HepG2 (cell line): ENCODE measurements around the gene CDH1. TPM values are rescaled to one million over a fixed set of nuclear protein-coding genes. Genes with fewer than 3 reads are reported as not detected.

Experiments
- DNMT3B ChIP-seq: conservative IDR thresholded peaks from 2 replicates; pipeline ENCODE4 v1.6.1; 2016; ENCODE audit warnings: missing biosample characterization, control low read depth
- EP300 ChIP-seq, 3 experiments: sonication (generic) in 1 of 3; formaldehyde crosslinking in 1 of 3; IDR thresholded peaks; 2 replicates each; pipeline versions ENCODE4 v1.5.1 to v1.6.1; 2011 to 2020; ENCODE audit warnings: low read depth in 2 of 3, low read length in 2 of 3, borderline replicate concordance in 1 of 3, improper control_type of control experiment in 1 of 3, mild to moderate bottlenecking in 1 of 3, missing genetic modification reagents in 1 of 3, moderate library complexity in 1 of 3
- GABPB1 ChIP-seq: IDR thresholded peaks from 2 replicates; pipeline ENCODE4 v1.6.1; 2016; ENCODE audit warnings: mild to moderate bottlenecking, missing genetic modification reagents, moderate library complexity, missing compliant biosample characterization
- HMG20A ChIP-seq: IDR thresholded peaks from 2 replicates; pipeline ENCODE4 v1.6.1; 2016; ENCODE audit warnings: borderline replicate concordance
- HOXA5 ChIP-seq: sonication (generic); formaldehyde crosslinking; IDR thresholded peaks from 2 replicates; pipeline ENCODE4 v1.4.0; 2020; ENCODE audit warnings: missing genetic modification reagents
- SNRNP70 ChIP-seq: fragments of 200-400 bp; formaldehyde crosslinking; IDR thresholded peaks from 2 replicates; pipeline ENCODE4 v1.6.1; 2017; ENCODE audit warnings: mild to moderate bottlenecking, low read depth, low read length, moderate library complexity
- SP2 ChIP-seq: sonication (generic); formaldehyde crosslinking; IDR thresholded peaks from 2 replicates; pipeline ENCODE4 v1.5.1; 2020; ENCODE audit warnings: mild to moderate bottlenecking, missing genetic modification reagents
- ZBED4 ChIP-seq: sonication (generic); formaldehyde crosslinking; IDR thresholded peaks from 2 replicates; pipeline ENCODE4 v1.4.0; 2020; ENCODE audit warnings: missing genetic modification reagents, borderline replicate concordance
- ZNF549 ChIP-seq: sonication (generic); formaldehyde crosslinking; IDR thresholded peaks from 2 replicates; pipeline ENCODE4 v1.5.0; 2020; ENCODE audit warnings: missing genetic modification reagents
- ZNF557 ChIP-seq: sonication (generic); formaldehyde crosslinking; IDR thresholded peaks from 2 replicates; pipeline ENCODE4 v1.4.0; 2020; ENCODE audit warnings: missing genetic modification reagents
- ZNF780A ChIP-seq: sonication (generic); formaldehyde crosslinking; IDR thresholded peaks from 2 replicates; pipeline ENCODE4 v1.8.0; 2022; ENCODE audit warnings: mild to moderate bottlenecking, missing genetic modification reagents, moderate library complexity
- polyA plus RNA-seq, 8 experiments: library from polyadenylated mRNA; depleted of rRNA in 3 of 8; stranded (reverse) in 7 of 8; unstranded in 1 of 8; fragments of >200 nt; fragmentation: Illumina TruSeq in 4 of 8; extraction: Trizol in 4 of 8; gene quantifications; 2 replicates each; pipeline versions ENCODE4 v1.2.1 to v1.2.3, GENCODE V29; 2011 to 2016; ENCODE audit warnings: low read depth in 4 of 8, missing spikeins in 1 of 8, mixed read lengths in 1 of 8; ENCODE audit not compliant: insufficient read depth in 1 of 8
- total RNA-seq, 5 experiments: library from RNA; depleted of rRNA; stranded (reverse); fragments of >200 nt; fragmentation: Illumina TruSeq; extraction: Trizol; gene quantifications; 2 replicates each; pipeline ENCODE4 v1.2.3, GENCODE V29; 2016; ENCODE audit warnings: low read depth in 1 of 5
- TF ChIP-seq, protein P1 (sequence below): sonication (generic); formaldehyde crosslinking; IDR thresholded peaks from 2 replicates; pipeline ENCODE4 v1.8.1; 2022; ENCODE audit warnings: low read depth, mild to moderate bottlenecking, missing genetic modification reagents
- TF ChIP-seq, protein P2 (sequence below): IDR thresholded peaks from 2 replicates; pipeline ENCODE4 v1.6.1; 2016; ENCODE audit warnings: control low read depth
- TF ChIP-seq, protein P3 (sequence below): sonication (generic); formaldehyde crosslinking; conservative IDR thresholded peaks from 2 replicates; pipeline ENCODE4 v1.8.0; 2022; ENCODE audit warnings: mild to moderate bottlenecking, moderate library complexity, missing genetic modification reagents
- TF ChIP-seq, protein P4 (sequence below): IDR thresholded peaks from 2 replicates; pipeline ENCODE4 v1.4.0; 2020; ENCODE audit warnings: mild to moderate bottlenecking, missing genetic modification reagents

The CDH1 gene
- total and polyA plus RNA-seq, 2 of the 13 experiments (the other 11 are each of a cell fraction or from before 2014, with no cell fraction given) = 0.95 to 9.8 TPM

- TF ChIP-seq EP300 (IDR thresholded peaks at IDR 0.05; ENCODE audit: low read depth in 2 of 2, low read length in 2 of 2) (peak in 1 of 2 experiments; percentile 48; a peak in 2 of 4 replicates), EP300 (CRISPR knock-in tag; IDR thresholded peaks at IDR 0.05; ENCODE audit: borderline replicate concordance) (0 out of 2 replicates have a peak, but pooled peaks have one; percentile 30), ZNF549 (CRISPR knock-in tag) (no peak), ZNF557 (CRISPR knock-in tag) (no peak), ZNF780A (no peak), SNRNP70 (no peak), GABPB1 (peak; percentile 72), HMG20A (CRISPR knock-in tag) (peak; percentile 62; the same call in 1 of the 2 replicates), HOXA5 (peak; percentile 59; the same call in 1 of the 2 replicates), SP2 (CRISPR knock-in tag) (peak; percentile 52), ZBED4 (CRISPR knock-in tag) (no peak), DNMT3B (no peak)
- TF ChIP-seq, protein P1, sequence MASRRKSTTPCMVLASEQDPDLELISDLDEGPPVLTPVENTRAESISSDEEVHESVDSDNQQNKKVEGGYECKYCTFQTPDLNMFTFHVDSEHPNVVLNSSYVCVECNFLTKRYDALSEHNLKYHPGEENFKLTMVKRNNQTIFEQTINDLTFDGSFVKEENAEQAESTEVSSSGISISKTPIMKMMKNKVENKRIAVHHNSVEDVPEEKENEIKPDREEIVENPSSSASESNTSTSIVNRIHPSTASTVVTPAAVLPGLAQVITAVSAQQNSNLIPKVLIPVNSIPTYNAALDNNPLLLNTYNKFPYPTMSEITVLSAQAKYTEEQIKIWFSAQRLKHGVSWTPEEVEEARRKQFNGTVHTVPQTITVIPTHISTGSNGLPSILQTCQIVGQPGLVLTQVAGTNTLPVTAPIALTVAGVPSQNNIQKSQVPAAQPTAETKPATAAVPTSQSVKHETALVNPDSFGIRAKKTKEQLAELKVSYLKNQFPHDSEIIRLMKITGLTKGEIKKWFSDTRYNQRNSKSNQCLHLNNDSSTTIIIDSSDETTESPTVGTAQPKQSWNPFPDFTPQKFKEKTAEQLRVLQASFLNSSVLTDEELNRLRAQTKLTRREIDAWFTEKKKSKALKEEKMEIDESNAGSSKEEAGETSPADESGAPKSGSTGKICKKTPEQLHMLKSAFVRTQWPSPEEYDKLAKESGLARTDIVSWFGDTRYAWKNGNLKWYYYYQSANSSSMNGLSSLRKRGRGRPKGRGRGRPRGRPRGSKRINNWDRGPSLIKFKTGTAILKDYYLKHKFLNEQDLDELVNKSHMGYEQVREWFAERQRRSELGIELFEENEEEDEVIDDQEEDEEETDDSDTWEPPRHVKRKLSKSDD (CRISPR knock-in tag) = no peak
- TF ChIP-seq, protein P2, sequence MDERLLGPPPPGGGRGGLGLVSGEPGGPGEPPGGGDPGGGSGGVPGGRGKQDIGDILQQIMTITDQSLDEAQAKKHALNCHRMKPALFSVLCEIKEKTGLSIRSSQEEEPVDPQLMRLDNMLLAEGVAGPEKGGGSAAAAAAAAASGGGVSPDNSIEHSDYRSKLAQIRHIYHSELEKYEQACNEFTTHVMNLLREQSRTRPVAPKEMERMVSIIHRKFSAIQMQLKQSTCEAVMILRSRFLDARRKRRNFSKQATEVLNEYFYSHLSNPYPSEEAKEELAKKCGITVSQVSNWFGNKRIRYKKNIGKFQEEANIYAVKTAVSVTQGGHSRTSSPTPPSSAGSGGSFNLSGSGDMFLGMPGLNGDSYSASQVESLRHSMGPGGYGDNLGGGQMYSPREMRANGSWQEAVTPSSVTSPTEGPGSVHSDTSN (CRISPR knock-in tag) = peak; percentile 49
- TF ChIP-seq, protein P3, sequence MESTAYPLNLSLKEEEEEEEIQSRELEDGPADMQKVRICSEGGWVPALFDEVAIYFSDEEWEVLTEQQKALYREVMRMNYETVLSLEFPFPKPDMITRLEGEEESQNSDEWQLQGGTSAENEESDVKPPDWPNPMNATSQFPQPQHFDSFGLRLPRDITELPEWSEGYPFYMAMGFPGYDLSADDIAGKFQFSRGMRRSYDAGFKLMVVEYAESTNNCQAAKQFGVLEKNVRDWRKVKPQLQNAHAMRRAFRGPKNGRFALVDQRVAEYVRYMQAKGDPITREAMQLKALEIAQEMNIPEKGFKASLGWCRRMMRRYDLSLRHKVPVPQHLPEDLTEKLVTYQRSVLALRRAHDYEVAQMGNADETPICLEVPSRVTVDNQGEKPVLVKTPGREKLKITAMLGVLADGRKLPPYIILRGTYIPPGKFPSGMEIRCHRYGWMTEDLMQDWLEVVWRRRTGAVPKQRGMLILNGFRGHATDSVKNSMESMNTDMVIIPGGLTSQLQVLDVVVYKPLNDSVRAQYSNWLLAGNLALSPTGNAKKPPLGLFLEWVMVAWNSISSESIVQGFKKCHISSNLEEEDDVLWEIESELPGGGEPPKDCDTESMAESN (CRISPR knock-in tag) = no peak
- TF ChIP-seq, protein P4, sequence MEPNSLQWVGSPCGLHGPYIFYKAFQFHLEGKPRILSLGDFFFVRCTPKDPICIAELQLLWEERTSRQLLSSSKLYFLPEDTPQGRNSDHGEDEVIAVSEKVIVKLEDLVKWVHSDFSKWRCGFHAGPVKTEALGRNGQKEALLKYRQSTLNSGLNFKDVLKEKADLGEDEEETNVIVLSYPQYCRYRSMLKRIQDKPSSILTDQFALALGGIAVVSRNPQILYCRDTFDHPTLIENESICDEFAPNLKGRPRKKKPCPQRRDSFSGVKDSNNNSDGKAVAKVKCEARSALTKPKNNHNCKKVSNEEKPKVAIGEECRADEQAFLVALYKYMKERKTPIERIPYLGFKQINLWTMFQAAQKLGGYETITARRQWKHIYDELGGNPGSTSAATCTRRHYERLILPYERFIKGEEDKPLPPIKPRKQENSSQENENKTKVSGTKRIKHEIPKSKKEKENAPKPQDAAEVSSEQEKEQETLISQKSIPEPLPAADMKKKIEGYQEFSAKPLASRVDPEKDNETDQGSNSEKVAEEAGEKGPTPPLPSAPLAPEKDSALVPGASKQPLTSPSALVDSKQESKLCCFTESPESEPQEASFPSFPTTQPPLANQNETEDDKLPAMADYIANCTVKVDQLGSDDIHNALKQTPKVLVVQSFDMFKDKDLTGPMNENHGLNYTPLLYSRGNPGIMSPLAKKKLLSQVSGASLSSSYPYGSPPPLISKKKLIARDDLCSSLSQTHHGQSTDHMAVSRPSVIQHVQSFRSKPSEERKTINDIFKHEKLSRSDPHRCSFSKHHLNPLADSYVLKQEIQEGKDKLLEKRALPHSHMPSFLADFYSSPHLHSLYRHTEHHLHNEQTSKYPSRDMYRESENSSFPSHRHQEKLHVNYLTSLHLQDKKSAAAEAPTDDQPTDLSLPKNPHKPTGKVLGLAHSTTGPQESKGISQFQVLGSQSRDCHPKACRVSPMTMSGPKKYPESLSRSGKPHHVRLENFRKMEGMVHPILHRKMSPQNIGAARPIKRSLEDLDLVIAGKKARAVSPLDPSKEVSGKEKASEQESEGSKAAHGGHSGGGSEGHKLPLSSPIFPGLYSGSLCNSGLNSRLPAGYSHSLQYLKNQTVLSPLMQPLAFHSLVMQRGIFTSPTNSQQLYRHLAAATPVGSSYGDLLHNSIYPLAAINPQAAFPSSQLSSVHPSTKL (CRISPR knock-in tag) = peak; percentile 66
Measured at GRCh38 chr16:68760671-68761275, 23.7 kb downstream of the CDH1 start (continued).
